ENCODE results near the gene GOLPH3. TPM values are rescaled to one million over a fixed set of nuclear protein-coding genes. Genes with fewer than 3 reads are reported as not detected.
A peak's percentile ranks its signal among the peaks of the same experiment; 100 is the strongest.

Gene GOLPH3
- total RNA-seq, 1 donor from 2014 or later: 105 TPM

- Mint-ChIP-seq H3K36me3 (ENCODE audit: low read depth, unreplicated experiment) (peaks cover 33% of the 10 kb centered on the region), H3K27ac (ENCODE audit: unreplicated experiment) (no peak overlapping the region), H3K4me1 (ENCODE audit: unreplicated experiment) (peaks cover 25% of the 10 kb centered on the region), H3K27me3 (ENCODE audit: unreplicated experiment) (no peaks in the 10 kb centered on the region), H3K9me3 (ENCODE audit: unreplicated experiment) (no peaks in the 10 kb centered on the region), H3K4me3 (ENCODE audit: unreplicated experiment) (no peak overlapping the region)
- DNase-seq (ENCODE audit: low spot score): no peak
- TF ChIP-seq CTCF (IDR thresholded peaks at IDR 0.05; ENCODE audit: unreplicated experiment): no peak
These were observed 45.0 kb downstream of the GOLPH3 start for GRCh38 chr5:32129074-32129598.

GRCh38 chr5:32127711-32128110, 46.4 kb downstream of the GOLPH3 start:
- peak overlapping the region; percentile 25 for H3K27ac Mint-ChIP-seq (ENCODE audit: unreplicated experiment)
- peaks cover 28% of the 10 kb centered on the region for H3K4me1 Mint-ChIP-seq (ENCODE audit: unreplicated experiment)
- H3K9me3 Mint-ChIP-seq (ENCODE audit: unreplicated experiment): no peaks in the 10 kb centered on the region
- H3K36me3 Mint-ChIP-seq (ENCODE audit: low read depth, unreplicated experiment): peaks cover 33% of the 10 kb centered on the region
- no peak for TF ChIP-seq CTCF (IDR thresholded peaks at IDR 0.05; ENCODE audit: unreplicated experiment)
- no peak for DNase-seq (ENCODE audit: low spot score)
- H3K27me3 Mint-ChIP-seq (ENCODE audit: unreplicated experiment): no peaks in the 10 kb centered on the region
- H3K4me3 Mint-ChIP-seq (ENCODE audit: unreplicated experiment): no peak overlapping the region

- Mint-ChIP-seq H3K27ac (ENCODE audit: unreplicated experiment) (peak overlapping the region; percentile 84), H3K36me3 (ENCODE audit: low read depth, unreplicated experiment) (peaks cover 39% of the 10 kb centered on the region), H3K27me3 (ENCODE audit: unreplicated experiment) (no peaks in the 10 kb centered on the region), H3K4me1 (ENCODE audit: unreplicated experiment) (peaks cover 25% of the 10 kb centered on the region), H3K4me3 (ENCODE audit: unreplicated experiment) (no peak overlapping the region), H3K9me3 (ENCODE audit: unreplicated experiment) (no peaks in the 10 kb centered on the region)
- no peak for DNase-seq (ENCODE audit: low spot score)
- TF ChIP-seq CTCF (IDR thresholded peaks at IDR 0.05; ENCODE audit: unreplicated experiment): no peak
These were observed 47.4 kb downstream of the GOLPH3 start for GRCh38 chr5:32126691-32127090.

- Mint-ChIP-seq H3K4me3 (ENCODE audit: unreplicated experiment) (no peak overlapping the region), H3K36me3 (ENCODE audit: low read depth, unreplicated experiment) (peaks cover 39% of the 10 kb centered on the region), H3K27ac (ENCODE audit: unreplicated experiment) (peak overlapping the region; percentile 54), H3K27me3 (ENCODE audit: unreplicated experiment) (peaks cover 3% of the 10 kb centered on the region), H3K4me1 (ENCODE audit: unreplicated experiment) (peaks cover 22% of the 10 kb centered on the region), H3K9me3 (ENCODE audit: unreplicated experiment) (no peaks in the 10 kb centered on the region)
- no peak for DNase-seq (ENCODE audit: low spot score)
- TF ChIP-seq CTCF (IDR thresholded peaks at IDR 0.05; ENCODE audit: unreplicated experiment): no peak
These were observed 50.0 kb downstream of the GOLPH3 start for GRCh38 chr5:32123889-32124676.

Measured in endothelial cell (in vitro differentiated cells).